Panc1 (cell line): Measurements from ENCODE around the gene KRTAP21-1.

ENCODE experiments used
- CTCF ChIP-seq: fragments of 450-650 bp; IDR thresholded peaks from 2 replicates; pipeline ENCODE4 v1.5.1; 2017; ENCODE audit warnings: mild to moderate bottlenecking
- POLR2AphosphoS5 ChIP-seq: IDR thresholded peaks from 2 replicates; pipeline ENCODE4 v1.6.1; 2012; ENCODE audit warnings: mild to moderate bottlenecking, low read depth, low read length, moderate library complexity

GRCh38 chr21:30758306-30758705, 3.1 kb upstream of the KRTAP21-1 start:
- TF ChIP-seq CTCF (no peak), POLR2AphosphoS5 (no peak)
